ENCODE data around the gene PSPC1.

PSPC1 gene

DNA sequence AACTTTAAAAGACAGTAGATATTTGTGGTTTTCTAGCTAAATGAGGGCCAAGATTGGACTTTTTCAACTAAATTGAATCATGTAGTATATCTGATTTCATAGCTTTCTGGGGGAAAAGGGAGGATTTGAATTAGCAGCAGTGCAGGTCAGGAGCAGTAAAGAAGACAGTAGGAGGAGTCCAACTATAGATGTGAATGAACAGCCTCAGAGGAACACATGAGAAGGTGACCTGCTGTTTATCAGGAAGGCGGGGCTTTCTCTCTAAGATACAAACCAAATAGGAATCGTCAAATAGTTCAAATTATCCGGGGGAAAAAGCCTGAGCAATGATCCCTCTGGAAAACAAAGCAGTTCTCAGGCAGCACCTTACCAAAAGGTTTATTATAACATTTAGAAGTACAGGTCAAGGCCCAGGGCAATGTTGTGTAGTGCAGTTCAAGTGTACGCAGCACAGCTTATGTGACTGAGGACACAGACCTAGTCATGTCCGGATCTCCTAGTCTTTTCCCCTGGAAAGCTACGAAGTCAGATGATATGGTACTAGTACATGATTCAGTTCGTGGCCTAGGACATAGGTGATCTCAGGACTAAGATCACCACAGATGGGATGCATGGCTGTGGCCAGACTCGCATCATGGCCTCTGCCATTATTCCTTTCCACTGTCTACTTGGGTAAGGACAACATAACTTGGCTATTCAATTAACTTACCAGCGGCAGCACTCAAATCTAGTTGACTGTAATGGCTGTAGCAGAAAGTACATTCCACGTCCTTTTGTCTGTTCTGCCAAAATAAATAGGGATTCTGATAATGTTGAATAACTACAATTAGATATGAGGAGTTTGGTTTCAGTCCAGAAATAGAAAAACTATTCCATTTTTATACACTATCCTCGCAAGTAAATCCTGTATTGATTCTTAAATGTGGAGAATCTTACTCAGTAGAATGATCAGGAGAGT is 109.0 kb downstream of the PSPC1 start:
- DNase-seq (ENCODE audit: low read depth): no peak

DNA sequence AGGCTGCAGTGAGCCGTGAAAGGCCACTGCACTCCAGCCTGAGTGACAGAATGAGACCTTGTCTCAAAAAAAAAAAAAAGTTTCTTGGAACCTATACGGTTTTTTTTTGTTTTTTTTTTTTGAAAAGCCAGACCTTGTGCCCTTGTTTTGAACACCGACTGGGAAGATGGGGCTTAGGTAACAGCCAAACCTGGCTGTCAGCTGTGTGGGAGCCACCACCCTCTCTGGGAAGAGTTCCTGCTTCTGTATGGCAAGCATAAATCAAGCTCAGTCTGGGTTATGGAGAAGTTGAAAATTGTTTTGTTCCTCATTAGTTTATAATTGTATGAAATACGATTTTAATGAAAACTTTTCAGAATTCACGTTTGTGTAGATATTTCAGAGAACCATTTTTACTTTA is 109.8 kb downstream of the PSPC1 start:
- DNase-seq (ENCODE audit: low read depth): no peak

DNA sequence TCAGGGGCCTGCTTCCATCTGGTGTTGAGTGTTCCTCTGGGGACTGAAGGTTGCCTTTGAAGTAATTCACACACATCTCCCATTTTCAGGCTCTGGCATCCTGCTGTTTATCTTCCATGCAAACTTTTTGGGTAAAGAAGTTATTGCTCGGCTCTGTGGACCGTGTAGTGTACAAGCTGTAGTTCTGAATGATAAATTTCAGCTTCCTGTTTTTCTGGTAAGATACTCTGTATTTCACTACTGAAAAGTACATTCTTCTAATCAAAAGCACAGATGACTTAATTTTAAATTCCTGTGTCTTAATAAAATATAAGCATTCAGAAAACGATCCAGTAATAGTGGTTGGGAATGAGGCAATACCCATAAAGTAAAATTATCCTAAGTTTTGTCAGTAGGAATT is 112.6 kb downstream of the PSPC1 start:
- no peak for DNase-seq (ENCODE audit: low read depth)

DNA sequence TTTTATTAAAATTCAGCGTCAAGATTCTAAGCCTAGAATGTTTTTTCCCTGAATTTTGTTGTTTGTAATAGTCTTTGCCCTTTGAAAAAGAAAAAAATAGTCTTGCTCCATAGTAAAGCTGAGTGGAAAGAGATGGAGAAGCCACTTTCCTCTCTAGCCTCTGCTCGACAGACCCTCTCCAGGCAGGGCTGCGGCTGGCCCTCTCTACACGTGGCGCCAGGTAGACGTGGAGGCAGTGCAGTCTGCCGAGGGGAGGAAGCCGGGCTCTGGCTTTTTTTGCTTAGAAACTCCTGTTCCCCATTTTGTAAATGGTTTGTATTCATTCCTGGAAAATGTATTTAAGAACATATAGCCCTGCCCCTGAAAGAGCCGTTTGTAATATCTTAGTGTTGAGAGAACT is 114.0 kb downstream of the PSPC1 start:
- no peak for DNase-seq (ENCODE audit: low read depth)

DNA sequence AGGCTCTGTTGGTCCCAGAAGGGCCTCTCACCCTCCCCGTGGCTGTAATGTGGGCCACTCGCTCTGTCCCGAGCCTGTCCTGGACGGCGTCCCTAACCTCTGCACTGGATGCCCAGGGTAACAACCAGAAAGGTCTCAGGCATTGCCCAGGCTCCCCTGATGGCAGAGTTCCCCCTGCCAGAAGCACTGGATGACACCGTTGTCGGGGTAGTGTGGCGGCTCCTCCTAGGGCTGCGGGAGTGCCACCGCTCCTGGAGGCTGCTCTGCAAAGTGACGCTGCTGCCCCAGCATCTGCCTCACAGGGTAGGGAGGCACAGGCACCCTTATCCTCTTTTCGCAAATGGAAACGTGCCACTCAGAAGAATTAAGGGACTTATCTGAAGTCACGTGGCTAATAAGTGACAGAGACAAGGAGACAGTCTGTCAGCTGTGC is 117.3 kb downstream of the PSPC1 start:
- DNase-seq (ENCODE audit: low read depth): no peak

DNA sequence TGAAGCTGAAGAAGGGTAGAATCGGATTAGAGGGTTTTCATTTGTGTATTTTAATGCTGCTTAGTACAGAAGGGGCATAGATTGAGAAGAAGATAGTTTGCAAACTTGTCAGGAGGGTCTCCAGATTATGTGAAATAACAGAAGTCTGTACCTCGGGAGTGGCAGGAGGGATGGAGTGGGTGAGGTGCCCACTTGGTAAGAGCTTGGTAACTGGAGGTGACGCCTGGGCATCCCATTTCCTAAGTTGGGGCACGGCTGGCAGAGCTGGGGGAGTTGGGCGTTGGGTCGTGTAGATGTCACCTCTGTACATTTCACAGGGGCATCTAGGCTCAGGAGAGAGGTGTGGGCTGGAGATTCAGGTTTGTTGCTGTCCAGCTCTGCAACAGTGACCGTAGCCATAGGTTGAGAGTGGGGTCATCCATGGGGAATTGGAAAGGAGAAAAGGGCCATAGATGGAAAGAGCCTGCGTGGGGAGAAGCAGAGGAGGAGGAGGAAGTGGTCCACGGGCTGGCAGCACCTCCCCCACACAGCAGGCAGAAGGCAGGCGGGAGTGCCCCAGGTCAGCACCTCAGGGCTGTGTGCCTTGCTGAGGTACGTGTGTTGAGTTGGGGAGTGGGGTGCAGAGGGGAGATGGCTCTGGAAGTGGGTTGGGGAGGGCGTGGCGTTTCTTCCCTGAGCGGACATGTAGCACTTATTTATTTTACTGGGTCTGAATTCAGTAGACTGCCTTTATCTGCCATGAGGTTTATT is 118.1 kb downstream of the PSPC1 start:
- no peak for DNase-seq (ENCODE audit: low read depth)

DNA sequence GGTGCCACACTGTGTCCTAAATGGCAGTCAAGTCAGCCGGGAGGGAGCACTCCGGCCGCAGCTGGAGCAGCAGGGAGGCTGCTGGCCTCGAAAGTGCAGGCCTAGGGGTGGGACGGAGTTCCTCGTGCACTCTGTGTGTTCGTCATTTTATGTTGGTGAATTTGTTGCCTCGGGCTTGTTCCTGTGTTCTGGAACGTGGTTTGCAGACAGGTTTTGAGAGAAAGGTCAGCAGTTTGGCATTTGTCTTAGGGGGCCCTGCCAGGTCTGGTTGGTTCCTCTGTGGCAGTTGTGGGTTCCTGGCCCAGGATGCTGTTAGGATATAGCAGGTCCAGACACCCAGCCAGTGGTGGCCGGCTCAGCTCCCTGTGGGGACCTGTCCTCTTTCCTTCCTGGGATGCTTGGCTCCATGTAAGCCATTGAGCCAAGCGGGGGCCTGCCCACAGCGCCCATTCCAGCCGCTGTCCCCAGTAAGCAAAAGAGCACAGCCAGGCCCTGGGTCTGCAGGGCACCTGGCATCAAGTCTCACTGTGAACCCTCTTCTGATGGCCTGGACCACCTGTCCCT is 119.2 kb downstream of the PSPC1 start:
- no peak for DNase-seq (ENCODE audit: low read depth)

DNA sequence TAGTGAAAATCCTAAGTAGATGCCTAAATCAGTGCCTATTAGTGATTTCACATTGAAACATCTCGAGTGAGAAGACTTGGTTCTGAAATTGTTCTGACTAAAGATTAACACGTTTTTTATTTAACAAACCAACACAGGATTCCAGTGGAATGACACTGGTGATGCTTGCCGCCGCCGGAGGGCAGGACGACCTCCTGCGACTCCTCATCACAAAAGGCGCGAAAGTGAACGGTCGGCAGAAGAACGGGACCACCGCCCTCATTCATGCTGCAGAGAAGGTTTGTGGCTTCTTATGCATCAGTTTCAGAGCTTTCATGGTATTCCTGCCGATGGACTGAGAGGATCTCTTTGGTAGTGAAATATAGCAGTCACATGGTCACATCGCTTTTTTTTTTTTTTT is 121.2 kb downstream of the PSPC1 start:
- no peak for DNase-seq (ENCODE audit: low read depth)

DNA sequence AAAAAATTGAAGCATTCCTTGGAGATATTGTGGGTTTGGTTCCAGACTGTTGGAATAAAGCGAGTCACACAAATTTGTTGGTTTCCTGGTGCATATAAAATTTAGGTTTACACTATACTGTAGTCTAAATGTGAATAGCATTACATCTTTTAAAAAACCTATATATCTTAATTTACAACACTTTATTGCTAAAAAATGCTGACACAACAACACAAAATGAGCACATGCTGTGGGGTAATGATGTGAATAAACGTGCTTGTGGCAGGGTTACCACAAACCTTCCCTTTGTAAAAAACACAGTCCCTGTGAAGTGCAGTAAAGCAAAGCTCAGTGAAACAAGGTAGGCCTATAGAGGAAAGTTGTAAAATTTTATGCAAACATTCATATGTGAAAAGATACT is 121.6 kb downstream of the PSPC1 start:
- no peak for DNase-seq (ENCODE audit: low read depth)

DNA sequence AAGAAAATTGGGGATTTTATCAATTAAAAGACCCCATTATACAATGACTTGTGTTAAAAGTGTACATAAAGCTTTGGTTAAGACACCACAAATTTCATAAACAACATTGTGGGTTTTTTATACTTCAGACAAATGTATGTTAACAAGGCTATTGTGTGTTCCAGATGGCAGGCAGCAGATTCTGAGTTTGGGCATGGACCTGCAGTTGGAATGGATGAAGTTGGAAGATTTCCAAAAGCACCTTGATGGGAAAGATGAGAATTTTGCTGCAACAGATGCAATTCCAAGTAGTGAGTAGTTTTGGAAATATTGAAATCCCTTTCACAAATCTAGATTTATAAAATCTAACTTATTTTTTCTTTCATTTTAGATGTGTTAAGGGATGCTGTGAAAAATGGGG is 123.9 kb downstream of the PSPC1 start:
- DNase-seq (ENCODE audit: low read depth): no peak

DNA sequence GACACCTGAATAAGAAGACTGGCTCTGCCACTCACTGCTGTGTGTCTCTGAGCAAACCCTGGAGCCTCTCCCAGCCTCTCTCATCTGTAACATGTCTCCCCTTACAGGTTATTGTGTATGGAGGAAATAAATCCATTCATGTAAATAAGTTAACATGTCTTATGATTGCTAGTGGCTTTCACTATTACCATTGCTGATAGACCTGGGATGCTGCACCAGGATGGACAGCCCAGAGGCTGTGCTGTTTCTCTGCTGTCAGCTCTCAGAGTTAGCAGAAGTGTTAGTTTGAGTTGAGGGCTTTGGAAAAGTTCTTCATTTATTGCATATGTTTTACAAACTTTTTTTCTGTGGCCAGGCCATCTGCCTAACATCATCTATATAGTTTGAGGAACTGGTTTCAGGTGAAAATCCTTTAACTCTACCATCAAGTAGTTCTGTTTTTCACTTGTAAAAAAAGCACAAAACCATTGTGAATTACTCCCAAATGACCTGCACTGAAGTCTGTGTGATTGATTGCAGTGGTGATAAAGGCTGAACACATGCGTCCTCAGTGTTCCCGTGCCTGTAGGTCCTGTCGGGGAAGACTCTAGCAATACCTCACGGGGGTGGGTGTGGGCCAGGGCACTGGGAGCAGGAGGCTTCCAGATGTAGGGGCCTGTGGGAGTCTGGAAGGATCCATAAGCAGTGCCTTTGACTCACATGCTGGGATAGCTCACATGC is 124.7 kb downstream of the PSPC1 start:
- DNase-seq (ENCODE audit: low read depth): no peak
